SK-N-SH treated with all-trans-retinoic acid at 6 μM for 48 hours (cell line): ENCODE measurements around the gene CHORDC1.

Experiments
- BACH2 ChIP-seq: fragments of 250-450 bp; sonication (Bioruptor Pico); IDR thresholded peaks from 2 replicates; pipeline ENCODE4 v1.9.0; 2021; ENCODE audit warnings: mild to moderate bottlenecking, borderline replicate concordance
- CREB5 ChIP-seq: fragments of 250-450 bp; sonication (Bioruptor Pico); IDR thresholded peaks from 2 replicates; pipeline ENCODE4 v1.5.1; 2020; ENCODE audit warnings: low read depth, mild to moderate bottlenecking, moderate library complexity
- CSDC2 ChIP-seq: fragments of 250-450 bp; sonication (Bioruptor Pico); IDR thresholded peaks from 2 replicates; pipeline ENCODE4 v1.5.0; 2020; ENCODE audit warnings: mild to moderate bottlenecking, moderate library complexity
- CSRNP3 ChIP-seq: fragments of 250-450 bp; sonication (Bioruptor Pico); IDR thresholded peaks from 2 replicates; pipeline ENCODE4 v1.5.1; 2021; ENCODE audit warnings: mild to moderate bottlenecking, moderate library complexity
- ISL1 ChIP-seq: fragments of 250-450 bp; sonication (Bioruptor Pico); IDR thresholded peaks from 2 replicates; pipeline ENCODE4 v2.1.2; 2022; ENCODE audit warnings: mild to moderate bottlenecking, moderate library complexity
- RARB ChIP-seq: fragments of 250-450 bp; sonication (Bioruptor Pico); IDR thresholded peaks from 2 replicates; pipeline ENCODE4 v1.8.0; 2021; ENCODE audit warnings: mild to moderate bottlenecking, moderate library complexity
- ZC3H10 ChIP-seq: fragments of 250-450 bp; sonication (Bioruptor Pico); IDR thresholded peaks from 2 replicates; pipeline ENCODE4 v1.5.1; 2021; ENCODE audit warnings: mild to moderate bottlenecking, moderate library complexity
- ZFP30 ChIP-seq: fragments of 450-650 bp; formaldehyde crosslinking; IDR thresholded peaks from 2 replicates; pipeline ENCODE4 v1.5.0; 2022; ENCODE audit warnings: mild to moderate bottlenecking, moderate library complexity
- TF ChIP-seq, protein P1 (sequence below): fragments of 250-450 bp; sonication (Bioruptor Pico); IDR thresholded peaks from 2 replicates; pipeline ENCODE4 v1.8.0; 2020; ENCODE audit warnings: mild to moderate bottlenecking, moderate library complexity, borderline replicate concordance

- TF ChIP-seq CREB5 (CRISPR knock-in tag) (no peak), CSDC2 (no peak), RARB (CRISPR knock-in tag) (no peak), ISL1 (CRISPR knock-in tag) (no peak), CSRNP3 (CRISPR knock-in tag) (no peak), ZFP30 (no peak), BACH2 (CRISPR knock-in tag) (no peak), ZC3H10 (CRISPR knock-in tag) (no peak)
- TF ChIP-seq, protein P1, sequence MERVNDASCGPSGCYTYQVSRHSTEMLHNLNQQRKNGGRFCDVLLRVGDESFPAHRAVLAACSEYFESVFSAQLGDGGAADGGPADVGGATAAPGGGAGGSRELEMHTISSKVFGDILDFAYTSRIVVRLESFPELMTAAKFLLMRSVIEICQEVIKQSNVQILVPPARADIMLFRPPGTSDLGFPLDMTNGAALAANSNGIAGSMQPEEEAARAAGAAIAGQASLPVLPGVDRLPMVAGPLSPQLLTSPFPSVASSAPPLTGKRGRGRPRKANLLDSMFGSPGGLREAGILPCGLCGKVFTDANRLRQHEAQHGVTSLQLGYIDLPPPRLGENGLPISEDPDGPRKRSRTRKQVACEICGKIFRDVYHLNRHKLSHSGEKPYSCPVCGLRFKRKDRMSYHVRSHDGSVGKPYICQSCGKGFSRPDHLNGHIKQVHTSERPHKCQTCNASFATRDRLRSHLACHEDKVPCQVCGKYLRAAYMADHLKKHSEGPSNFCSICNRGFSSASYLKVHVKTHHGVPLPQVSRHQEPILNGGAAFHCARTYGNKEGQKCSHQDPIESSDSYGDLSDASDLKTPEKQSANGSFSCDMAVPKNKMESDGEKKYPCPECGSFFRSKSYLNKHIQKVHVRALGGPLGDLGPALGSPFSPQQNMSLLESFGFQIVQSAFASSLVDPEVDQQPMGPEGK (CRISPR knock-in tag) = no peak
These were observed 3.4 kb downstream of the CHORDC1 start for GRCh38 chr11:90219438-90219837.
